ENCODE results near the gene GRHL3.

- TF ChIP-seq CTCF (conservative IDR thresholded peaks at IDR 0.05) (no peak), EZH2 (IDR thresholded peaks at IDR 0.05; ENCODE audit: low read depth) (no peak)
Observed at GRCh38 chr1:24321126-24321525, 2.0 kb downstream of the GRHL3 start.

Measured in PC-9 (cell line).